Mesenchymal stem cell (in vitro differentiated cells and primary cell): Measurements from ENCODE around the gene BORCS5.
A peak's percentile ranks its signal among the peaks of the same experiment; 100 is the strongest.

ENCODE experiments used
- DNase-seq: peaks from one replicate; pipeline ENCODE4 v3.0.0-alpha.2; 2013
- H2AFZ ChIP-seq: one replicate; pipeline ENCODE4 v1.6.1; 2013; ENCODE audit warnings: low read depth, mild to moderate bottlenecking, control low read depth, inconsistent platforms, low read length, moderate library complexity
- H2AK5ac ChIP-seq: 2 replicates; pipeline ENCODE4 v1.6.1; 2013; ENCODE audit warnings: low read length, moderate library complexity, mild to moderate bottlenecking, inconsistent platforms; ENCODE audit not compliant: severe bottlenecking
- H2BK120ac ChIP-seq: one replicate; pipeline ENCODE4 v1.6.1; 2013; ENCODE audit warnings: low read depth, mild to moderate bottlenecking, inconsistent platforms, low read length, moderate library complexity
- H2BK12ac ChIP-seq, 2 experiments: one replicate each; pipeline ENCODE4 v1.6.1; 2013; ENCODE audit warnings: inconsistent platforms in 2 of 2, low read length in 2 of 2, mild to moderate bottlenecking in 2 of 2, moderate library complexity in 2 of 2, control low read depth in 1 of 2
- H2BK15ac ChIP-seq: one replicate; pipeline ENCODE4 v1.6.1; 2013; ENCODE audit warnings: mild to moderate bottlenecking, low read depth, inconsistent platforms; ENCODE audit not compliant: poor library complexity, severe bottlenecking
- H2BK5ac ChIP-seq: 2 replicates; pipeline ENCODE4 v1.6.1; 2013; ENCODE audit warnings: low read depth, mild to moderate bottlenecking, low read length, control low read depth, inconsistent platforms; ENCODE audit not compliant: poor library complexity, severe bottlenecking
- H3K14ac ChIP-seq, 2 experiments: one replicate each; pipeline ENCODE4 v1.6.1; 2013; ENCODE audit warnings: inconsistent platforms in 2 of 2, low read length in 2 of 2, control low read depth in 1 of 2, mild to moderate bottlenecking in 1 of 2, moderate library complexity in 1 of 2
- H3K18ac ChIP-seq, 2 experiments: one replicate each; pipeline ENCODE4 v1.6.1; 2013; ENCODE audit warnings: inconsistent platforms in 2 of 2, low read length in 2 of 2, control low read depth in 1 of 2, low read depth in 1 of 2, mild to moderate bottlenecking in 1 of 2
- H3K23ac ChIP-seq, 2 experiments: one replicate each; pipeline ENCODE4 v1.6.1; 2013; ENCODE audit warnings: inconsistent platforms in 2 of 2, low read length in 2 of 2, mild to moderate bottlenecking in 2 of 2, moderate library complexity in 2 of 2, control low read depth in 1 of 2
- H3K27ac ChIP-seq: 2 replicates; pipeline ENCODE4 v1.5.1; 2013; ENCODE audit warnings: mild to moderate bottlenecking, moderate library complexity, low read length, control low read depth, inconsistent platforms; ENCODE audit not compliant: poor library complexity, severe bottlenecking
- H3K27me3 ChIP-seq, 2 experiments: 2 replicates each; pipeline versions ENCODE4 v1.6.1 to v1.7.0; 2013; ENCODE audit warnings: low read length in 2 of 2, mild to moderate bottlenecking in 2 of 2, moderate library complexity in 2 of 2, control low read depth in 1 of 2, inconsistent platforms in 1 of 2; ENCODE audit not compliant: control insufficient read depth in 1 of 2, insufficient read depth in 1 of 2
- H3K36me3 ChIP-seq, 2 experiments: 2 replicates each; pipeline versions ENCODE4 v1.6.1 to v1.7.0; 2013; ENCODE audit warnings: low read length in 2 of 2, control low read depth in 1 of 2, inconsistent platforms in 1 of 2, low read depth in 1 of 2, mild to moderate bottlenecking in 1 of 2; ENCODE audit not compliant: insufficient read depth in 2 of 2, control insufficient read depth in 1 of 2
- H3K4ac ChIP-seq, 2 experiments: one replicate each; pipeline ENCODE4 v1.6.1; 2013; ENCODE audit warnings: inconsistent platforms in 2 of 2, low read length in 2 of 2, mild to moderate bottlenecking in 2 of 2, moderate library complexity in 2 of 2, control low read depth in 1 of 2, low read depth in 1 of 2
- H3K4me1 ChIP-seq: 2 replicates; pipeline ENCODE4 v1.6.1; 2013; ENCODE audit warnings: low read depth, low read length, control low read depth; ENCODE audit not compliant: control insufficient read depth, insufficient read depth
- H3K4me2 ChIP-seq: 2 replicates; pipeline ENCODE4 v1.6.1; 2013; ENCODE audit warnings: low read length, mild to moderate bottlenecking, inconsistent platforms; ENCODE audit not compliant: poor library complexity, severe bottlenecking
- H3K4me3 ChIP-seq, 2 experiments: 2 replicates each; pipeline versions ENCODE4 v1.5.1 to v1.7.0; 2013; ENCODE audit warnings: low read length in 2 of 2, mild to moderate bottlenecking in 2 of 2, control low read depth in 1 of 2, low read depth in 1 of 2; ENCODE audit not compliant: insufficient read depth in 1 of 2
- H3K79me1 ChIP-seq: replicated peaks from 2 replicates; pipeline ENCODE4 v1.6.1; 2013; ENCODE audit warnings: mild to moderate bottlenecking, control low read depth, low read length, inconsistent platforms; ENCODE audit not compliant: poor library complexity, severe bottlenecking
- H3K9ac ChIP-seq: 2 replicates; pipeline ENCODE4 v1.7.0; 2013; ENCODE audit warnings: mild to moderate bottlenecking, low read length, moderate library complexity
- H3K9me3 ChIP-seq: 2 replicates; pipeline ENCODE4 v1.7.0; 2013; ENCODE audit warnings: mild to moderate bottlenecking, low read length; ENCODE audit not compliant: control insufficient read depth
- H4K8ac ChIP-seq: one replicate; pipeline ENCODE4 v1.6.1; 2013; ENCODE audit warnings: inconsistent platforms, mild to moderate bottlenecking, low read length, moderate library complexity
- H4K91ac ChIP-seq: one replicate; pipeline ENCODE4 v1.6.1; 2013; ENCODE audit warnings: mild to moderate bottlenecking, low read length, inconsistent platforms
- WGBS: methylation state at CpG from one replicate; pipeline ENCODE4 v1.1.7; 2013; ENCODE audit warnings: mixed read lengths; 5-methylcytosine and 5-hydroxymethylcytosine counted together

The BORCS5 gene

DNA sequence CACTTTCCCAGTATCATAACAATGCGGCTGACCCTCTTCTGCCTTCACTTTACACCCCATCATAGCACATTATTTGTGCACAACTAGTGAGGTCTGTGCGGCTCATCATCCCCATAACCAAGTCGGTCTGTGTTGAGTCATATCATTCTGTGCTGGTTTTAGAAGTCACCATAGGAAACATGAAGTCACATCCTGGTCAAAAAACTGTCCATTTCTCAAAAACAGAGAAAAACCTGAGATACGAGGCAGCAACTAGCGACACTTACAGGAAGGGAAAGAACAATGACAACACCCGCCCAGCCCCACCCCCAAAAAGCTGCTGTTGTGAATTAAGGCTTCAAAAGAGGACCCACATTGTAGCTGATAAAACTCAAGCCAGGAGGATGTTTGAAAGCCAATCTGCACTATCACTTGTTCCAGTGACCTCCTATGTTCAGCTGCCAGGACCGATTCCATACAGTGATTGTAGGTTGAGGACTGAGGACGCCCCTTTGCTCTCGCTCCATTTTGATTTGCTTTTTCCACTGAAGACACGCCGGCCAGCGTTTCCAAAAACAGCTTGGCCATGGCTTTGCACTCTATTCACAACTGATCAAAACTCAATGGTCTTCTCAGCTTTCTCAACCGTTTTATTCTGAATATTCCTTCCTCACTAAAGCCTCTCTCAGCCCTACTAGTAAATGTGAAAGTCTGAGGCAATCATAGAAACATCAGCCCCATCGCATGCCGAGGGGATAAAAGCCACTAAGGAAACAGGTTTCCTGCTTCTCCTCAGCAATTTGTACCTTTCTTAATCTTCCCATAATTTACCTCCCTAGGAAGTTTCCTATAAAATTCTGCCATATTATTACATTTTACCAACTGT, 118.3 kb downstream of the BORCS5 start:
- Histone ChIP-seq H3K4me2 (no peak overlapping the region), H3K14ac (no peak overlapping the region), H3K23ac (no peak overlapping the region), H3K9me3 (no peaks in the 10 kb centered on the region), H2BK5ac (no peak overlapping the region), H3K4ac (no peak overlapping the region), H3K36me3 (peaks cover 20 to 70% of the 10 kb centered on the region in 2 experiments), H2BK12ac (no peak overlapping the region), H3K4me3 (no peak overlapping the region), H2AK5ac (no peak overlapping the region), H3K18ac (no peak overlapping the region), H3K4me1 (no peaks in the 10 kb centered on the region), H2BK15ac (no peak overlapping the region), H2BK120ac (no peak overlapping the region), H4K8ac (no peak overlapping the region), H3K27ac (no peak overlapping the region), H3K79me1 (peaks cover 10% of the 10 kb centered on the region), H3K27me3 (no peaks in the 10 kb centered on the region), H3K9ac (no peak overlapping the region), H2AFZ (no peak overlapping the region), H4K91ac (no peak overlapping the region)
- WGBS: 96% methylated on average over 15 of the region's 15 CpGs
- no peak for DNase-seq

DNA sequence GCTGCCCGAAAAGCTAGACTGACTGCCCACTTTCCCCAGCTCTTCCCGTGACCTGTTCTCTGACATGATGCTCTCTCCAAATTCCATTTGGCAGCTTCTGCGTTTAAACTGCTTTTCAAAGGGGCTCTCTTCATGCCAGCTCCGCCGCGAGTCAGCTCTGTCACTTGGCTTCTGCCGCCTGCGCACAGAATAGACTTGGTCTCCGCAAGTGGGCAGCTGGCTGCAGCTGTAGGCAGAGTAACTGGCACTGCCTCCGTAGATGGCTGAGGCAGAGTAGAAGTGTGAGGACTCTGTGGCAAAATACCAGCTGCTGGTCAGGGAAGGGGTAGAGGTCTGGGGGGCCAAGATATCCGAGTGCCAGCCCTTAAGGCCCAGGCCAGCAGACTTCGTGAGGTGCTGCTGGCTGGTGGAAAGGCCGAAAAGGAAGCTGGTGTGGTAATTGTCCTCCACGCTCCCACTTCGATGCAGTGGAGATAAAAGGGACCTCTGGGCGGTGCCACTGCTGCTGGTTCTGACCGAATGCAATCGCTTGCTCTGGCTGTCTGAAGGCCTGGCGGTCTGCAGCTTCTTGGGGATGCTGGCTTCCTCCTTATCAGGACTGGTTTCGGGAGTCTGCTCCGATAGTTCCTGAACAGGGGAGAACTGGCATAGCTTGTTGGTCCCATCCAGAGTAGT, 120.1 kb downstream of the BORCS5 start:
- H3K36me3 ChIP-seq: peaks cover 20 to 81% of the 10 kb centered on the region in 2 experiments
- no peaks in the 10 kb centered on the region for H3K9me3 ChIP-seq
- H3K14ac ChIP-seq: no peak overlapping the region
- H4K91ac ChIP-seq: no peak overlapping the region
- no peak overlapping the region for H3K4ac ChIP-seq
- H3K23ac ChIP-seq: no peak overlapping the region
- H3K4me1 ChIP-seq: no peaks in the 10 kb centered on the region
- WGBS: 98% methylated on average over 21 of the region's 21 CpGs
- no peak overlapping the region for H2AFZ ChIP-seq
- no peak overlapping the region for H2BK15ac ChIP-seq
- H3K79me1 ChIP-seq: peaks cover 10% of the 10 kb centered on the region
- no peak overlapping the region for H3K4me3 ChIP-seq
- no peak overlapping the region for H3K4me2 ChIP-seq
- H3K18ac ChIP-seq: no peak overlapping the region
- H2BK12ac ChIP-seq: no peak overlapping the region
- no peak overlapping the region for H4K8ac ChIP-seq
- H2BK120ac ChIP-seq: no peak overlapping the region
- no peak for DNase-seq
- no peak overlapping the region for H2AK5ac ChIP-seq
- no peaks in the 10 kb centered on the region for H3K27me3 ChIP-seq
- H3K9ac ChIP-seq: no peak overlapping the region
- no peak overlapping the region for H3K27ac ChIP-seq
- H2BK5ac ChIP-seq: no peak overlapping the region

DNA sequence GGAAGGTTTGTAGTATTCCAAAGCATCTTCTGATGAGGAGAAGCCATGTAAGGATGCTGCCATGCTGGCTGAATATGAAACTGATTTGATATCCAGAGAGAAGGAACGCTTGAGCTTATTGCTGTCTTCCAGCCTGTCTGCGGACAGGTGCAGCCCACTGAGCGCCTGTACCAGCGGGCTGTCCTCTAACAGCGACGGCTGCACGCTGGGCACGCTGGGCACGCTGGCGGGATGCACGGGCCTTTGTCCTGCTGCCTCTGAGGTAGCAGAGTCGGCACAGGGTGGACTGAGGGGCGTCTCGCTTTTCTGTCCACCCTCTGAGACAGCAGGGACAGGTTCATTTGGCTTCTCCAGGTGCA, 120.6 kb downstream of the BORCS5 start:
- H2BK12ac ChIP-seq: no peak overlapping the region
- no peak overlapping the region for H3K4me3 ChIP-seq
- H4K91ac ChIP-seq: no peak overlapping the region

DNA sequence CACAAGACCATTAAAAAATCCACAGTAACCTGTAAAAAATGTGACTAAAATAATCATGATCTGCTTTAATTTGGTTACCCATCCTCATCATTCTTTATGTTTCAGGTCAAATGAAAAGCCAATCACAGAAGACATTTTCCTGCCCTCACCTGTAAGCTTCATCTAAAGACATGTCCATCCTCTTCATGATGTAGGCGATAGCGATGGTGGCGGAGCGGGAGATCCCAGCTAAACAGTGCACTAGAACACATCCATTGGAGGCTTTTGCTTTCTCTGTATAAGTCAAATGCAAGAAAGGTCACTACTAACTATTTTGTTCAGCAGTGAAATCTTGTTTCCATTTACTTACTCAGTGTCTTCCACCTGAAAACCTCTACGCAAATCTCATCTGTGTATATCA, 123.2 kb downstream of the BORCS5 start:
- no peak for DNase-seq
- no peak overlapping the region for H3K23ac ChIP-seq
- no peaks in the 10 kb centered on the region for H3K4me1 ChIP-seq
- H3K27me3 ChIP-seq: no peaks in the 10 kb centered on the region
- no peak overlapping the region for H3K4ac ChIP-seq
- no peak overlapping the region for H2BK15ac ChIP-seq
- no peak overlapping the region for H4K8ac ChIP-seq
- H4K91ac ChIP-seq: no peak overlapping the region
- H3K36me3 ChIP-seq: peaks cover 21 to 75% of the 10 kb centered on the region in 2 experiments
- H2BK120ac ChIP-seq: no peak overlapping the region
- H2AFZ ChIP-seq: no peak overlapping the region
- 97% methylated on average over 5 of the region's 5 CpGs for WGBS
- no peak overlapping the region for H3K14ac ChIP-seq
- no peak overlapping the region for H3K4me3 ChIP-seq
- H2BK12ac ChIP-seq: no peak overlapping the region
- H3K27ac ChIP-seq: no peak overlapping the region
- H2AK5ac ChIP-seq: no peak overlapping the region
- H3K4me2 ChIP-seq: no peak overlapping the region
- H3K9ac ChIP-seq: no peak overlapping the region
- no peak overlapping the region for H2BK5ac ChIP-seq
- H3K9me3 ChIP-seq: no peaks in the 10 kb centered on the region
- H3K79me1 ChIP-seq: peaks cover 10% of the 10 kb centered on the region
- H3K18ac ChIP-seq: no peak overlapping the region

More for the DNA sequence above, 120.6 kb downstream of the BORCS5 start:
- Histone ChIP-seq H3K4ac (no peak overlapping the region), H3K4me2 (no peak overlapping the region), H3K36me3 (peaks cover 18 to 86% of the 10 kb centered on the region in 2 experiments), H3K9me3 (no peaks in the 10 kb centered on the region), H4K8ac (peak overlapping the region; percentile 16), H3K4me1 (no peaks in the 10 kb centered on the region), H2BK120ac (no peak overlapping the region), H3K23ac (no peak overlapping the region), H2AFZ (no peak overlapping the region), H3K27ac (no peak overlapping the region), H2BK15ac (no peak overlapping the region), H3K9ac (no peak overlapping the region), H3K27me3 (no peaks in the 10 kb centered on the region), H3K79me1 (peaks cover 10% of the 10 kb centered on the region), H3K14ac (peak overlapping the region in 1 of 2 experiments; percentile 18), H2BK5ac (no peak overlapping the region), H2AK5ac (no peak overlapping the region), H3K18ac (no peak overlapping the region)
- 96% methylated on average over 14 of the region's 14 CpGs for WGBS
- DNase-seq: no peak
